OCI-M2 (cell line): ENCODE results near the gene SMC4.
"Not testable (repeated sequence)": the region's sequence is repeated elsewhere in the genome, so short reads cannot be mapped to it uniquely, and the experiment has no call there.

Experiments
- DNase-seq: peaks from one replicate; lab custom pipeline; 2025; ENCODE audit not compliant: unreplicated experiment; lab: John Stamatoyannopoulos, UW

The SMC4 gene

GRCh38 chr3:160444411-160444810 is 45.0 kb downstream of the SMC4 start:
- no peak for DNase-seq

GRCh38 chr3:160445854-160446253 is 46.4 kb downstream of the SMC4 start:
- no peak for DNase-seq

- DNase-seq: no peak
Measured at GRCh38 chr3:160446522-160447056, 47.1 kb downstream of the SMC4 start.

- no peak for DNase-seq
Measured at GRCh38 chr3:160447544-160447943, 48.1 kb downstream of the SMC4 start.

GRCh38 chr3:160448845-160449635 is 49.6 kb downstream of the SMC4 start:
- no peak for DNase-seq

GRCh38 chr3:160449636-160450598 is 50.5 kb downstream of the SMC4 start, which contains the start of gene TRIM59:
TRIM59 (minus strand) TSS chr3:160449786; CDS start chr3:160439183, 10,603 bp downstream.
- peak; percentile 63 for DNase-seq

GRCh38 chr3:160450846-160451245 is 51.4 kb downstream of the SMC4 start:
- no peak for DNase-seq

- DNase-seq: no peak
Measured at GRCh38 chr3:160451602-160452001, 52.2 kb downstream of the SMC4 start.

- DNase-seq: not testable (repeated sequence)
Measured at GRCh38 chr3:160452251-160452650, 52.8 kb downstream of the SMC4 start.

- DNase-seq: no peak
Measured at GRCh38 chr3:160454995-160455394, 55.5 kb downstream of the SMC4 start.

GRCh38 chr3:160455846-160456245 is 56.4 kb downstream of the SMC4 start:
- DNase-seq: no peak

- no peak for DNase-seq
Measured at GRCh38 chr3:160458151-160458550, 58.7 kb downstream of the SMC4 start.

- DNase-seq: no peak
Measured at GRCh38 chr3:160459450-160459970, 60.1 kb downstream of the SMC4 start.

GRCh38 chr3:160460033-160460432 is 60.6 kb downstream of the SMC4 start:
- DNase-seq: no peak

GRCh38 chr3:160464321-160464720 is 64.9 kb downstream of the SMC4 start:
- DNase-seq: no peak

GRCh38 chr3:160464971-160465370 is 65.5 kb downstream of the SMC4 start:
- no peak for DNase-seq

- DNase-seq: no peak
Measured at GRCh38 chr3:160470181-160470580, 70.7 kb downstream of the SMC4 start.

- no peak for DNase-seq
Measured at GRCh38 chr3:160471892-160472291, 72.4 kb downstream of the SMC4 start.

GRCh38 chr3:160472344-160472743 is 72.9 kb downstream of the SMC4 start:
- DNase-seq: no peak

- DNase-seq: no peak
Measured at GRCh38 chr3:160473221-160473620, 73.8 kb downstream of the SMC4 start.

- DNase-seq: no peak
Measured at GRCh38 chr3:160473978-160474377, 74.5 kb downstream of the SMC4 start.
